Epithelial cell of prostate (primary cell): ENCODE results near the gene TMPRSS13.
"Not testable (repeated sequence)": the region's sequence is repeated elsewhere in the genome, so short reads cannot be mapped to it uniquely, and the experiment has no call there.

Experiments used
- DNase-seq: peaks from one replicate; pipeline ENCODE4 v3.0.0-alpha.2; 2011; ENCODE audit warnings: low read depth, low spot score
- H3K27ac ChIP-seq: fragments of 450-650 bp; 2 replicates; pipeline ENCODE4 v1.5.1; 2017; ENCODE audit warnings: mild to moderate bottlenecking

Gene TMPRSS13

GRCh38 chr11:117929142-117929915, at the start of gene TMPRSS13:
Gene TMPRSS13 (minus strand): TSS chr11:117929402. CDS start chr11:117929307, 95 bp downstream.
- DNase-seq = peak; percentile 22
- no peak within 1 kb of the TSS for H3K27ac ChIP-seq

DNA sequence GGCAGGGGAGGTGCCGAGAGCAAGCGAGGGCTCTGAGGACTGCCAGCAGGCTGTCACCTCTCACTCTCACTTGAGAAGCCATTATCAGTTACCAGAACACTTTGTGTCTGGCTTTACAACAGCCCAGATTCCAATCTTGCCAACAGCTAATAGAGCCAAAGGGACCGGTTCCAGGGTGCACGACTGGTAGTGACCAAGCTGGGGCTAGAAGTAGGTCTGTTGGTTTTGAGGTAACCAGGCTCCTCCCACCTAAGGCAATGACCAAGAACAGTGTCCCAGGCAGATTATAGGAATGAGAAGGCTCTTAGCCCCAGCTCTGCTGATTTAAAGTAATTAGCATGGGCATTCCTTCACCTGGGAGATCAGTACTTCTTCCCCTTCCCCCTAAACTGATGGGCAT, 49.8 kb upstream of the TMPRSS13 start:
- H3K27ac ChIP-seq = no peak overlapping the region
- DNase-seq = no peak

DNA sequence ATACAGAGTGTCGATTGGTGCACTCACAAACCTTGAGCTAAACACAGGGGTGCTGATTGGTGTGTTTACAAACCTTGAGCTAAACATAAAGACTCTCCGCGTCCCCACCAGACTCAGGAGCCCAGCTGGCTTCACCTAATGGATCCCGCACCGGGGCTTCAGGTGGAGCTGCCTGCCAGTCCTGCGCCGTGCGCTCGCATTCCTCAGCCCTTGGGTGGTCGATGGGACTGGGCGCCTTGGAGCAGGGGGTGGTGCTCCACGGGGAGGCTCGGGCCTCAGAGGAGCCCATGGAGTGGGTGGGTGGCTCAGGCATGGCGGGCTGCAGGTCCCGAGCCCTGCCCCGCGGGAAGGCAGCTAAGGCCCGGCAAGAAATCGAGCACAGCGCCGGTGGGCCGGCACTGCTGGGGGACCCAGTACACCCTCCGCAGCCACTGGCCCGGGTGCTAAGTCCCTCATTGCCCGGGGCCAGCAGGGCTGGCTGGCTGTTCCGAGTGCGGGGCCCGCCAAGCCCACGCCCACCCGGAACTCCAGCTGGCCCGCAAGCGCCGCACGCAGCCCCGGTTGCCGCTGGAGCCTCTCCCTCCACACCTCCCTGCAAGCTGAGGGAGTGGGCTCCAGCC, 49.2 kb upstream of the TMPRSS13 start:
- H3K27ac ChIP-seq, DNase-seq: not testable (repeated sequence)

- H3K27ac ChIP-seq, DNase-seq: not testable (repeated sequence)
Observed at GRCh38 chr11:117977612-117978264, 48.5 kb upstream of the TMPRSS13 start.

- H3K27ac ChIP-seq = no peak overlapping the region
- DNase-seq = no peak
Observed at GRCh38 chr11:117977029-117977428, 47.8 kb upstream of the TMPRSS13 start.

DNA sequence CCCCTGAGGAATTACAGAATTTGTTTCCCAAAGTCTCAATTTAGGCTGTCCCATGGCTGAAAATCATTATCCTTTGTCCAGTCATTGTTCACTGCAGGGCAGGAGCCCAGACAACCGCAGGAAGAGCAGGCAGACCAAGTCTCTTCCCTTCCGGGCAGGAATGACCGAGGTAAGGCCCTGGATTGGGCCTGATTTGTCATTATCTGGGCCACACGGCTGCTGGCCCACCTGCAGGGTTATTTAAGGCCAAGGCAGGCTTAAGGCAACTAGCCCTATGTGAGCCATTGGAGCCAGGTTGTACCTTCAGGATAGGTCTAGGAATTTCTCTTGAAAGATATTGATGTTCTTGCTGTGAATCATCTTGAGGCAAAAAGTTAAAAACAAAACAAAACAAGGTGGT, 47.2 kb upstream of the TMPRSS13 start:
- no peak for DNase-seq
- H3K27ac ChIP-seq = no peak overlapping the region

DNA sequence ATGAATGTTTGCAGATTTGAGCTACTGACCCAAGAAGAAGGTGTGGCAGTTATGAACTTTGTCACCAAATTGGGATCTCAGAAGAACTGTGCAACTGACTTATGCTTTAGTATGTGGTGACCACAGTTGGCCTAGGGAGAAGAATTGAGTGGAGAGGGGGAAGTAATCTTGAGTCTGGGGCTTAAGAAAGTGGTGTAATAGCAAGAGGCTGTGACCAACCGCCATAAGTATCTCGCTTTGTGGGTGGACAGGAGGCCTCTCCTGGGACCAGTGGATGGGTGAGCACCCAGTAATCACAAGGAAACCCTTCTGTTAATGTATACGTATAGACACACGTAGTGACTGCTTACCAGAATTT, 44.3 kb upstream of the TMPRSS13 start:
- no peak for DNase-seq
- no peak overlapping the region for H3K27ac ChIP-seq

DNA sequence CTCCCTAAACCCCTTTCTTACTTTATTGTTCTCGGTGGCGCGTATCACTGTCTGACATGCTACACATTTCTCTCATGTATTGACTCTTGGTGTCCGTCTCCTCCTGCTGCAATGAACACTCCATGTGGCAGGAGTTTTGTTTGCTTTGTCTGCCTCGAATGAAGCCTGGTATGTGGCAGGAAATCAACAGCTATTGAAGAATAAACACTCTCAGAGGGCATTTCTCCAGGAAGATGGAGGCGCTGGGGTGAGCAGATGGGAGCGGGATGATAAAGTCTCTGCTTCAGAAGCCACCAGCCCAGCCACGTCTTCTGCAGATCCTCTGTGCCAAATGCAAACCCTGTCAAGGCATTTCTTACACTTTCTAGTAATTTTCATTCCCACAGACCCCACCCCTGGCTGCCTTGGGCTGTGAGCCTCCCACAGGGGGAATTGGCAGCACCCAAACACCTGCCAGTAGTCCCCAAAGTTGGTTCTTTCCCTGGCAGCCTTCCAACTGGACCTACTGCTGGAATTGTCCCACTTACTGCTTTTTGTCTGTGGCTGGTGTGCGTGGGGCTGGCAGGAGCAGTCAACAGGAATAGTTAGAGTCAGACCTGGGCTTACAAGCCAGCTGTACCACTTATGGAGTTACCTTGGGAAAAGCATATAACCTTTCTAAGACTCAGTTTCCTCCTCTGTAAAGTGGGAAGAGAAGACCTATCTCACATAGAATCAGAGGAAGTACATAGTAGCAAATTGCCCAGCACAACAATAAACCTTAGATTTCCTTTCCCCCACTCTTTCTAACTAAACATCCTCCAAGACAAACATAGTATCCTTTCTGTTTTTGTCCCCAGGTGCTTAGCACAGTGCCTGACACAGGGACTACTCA, 43.7 kb upstream of the TMPRSS13 start:
- DNase-seq = no peak
- no peak overlapping the region for H3K27ac ChIP-seq

DNA sequence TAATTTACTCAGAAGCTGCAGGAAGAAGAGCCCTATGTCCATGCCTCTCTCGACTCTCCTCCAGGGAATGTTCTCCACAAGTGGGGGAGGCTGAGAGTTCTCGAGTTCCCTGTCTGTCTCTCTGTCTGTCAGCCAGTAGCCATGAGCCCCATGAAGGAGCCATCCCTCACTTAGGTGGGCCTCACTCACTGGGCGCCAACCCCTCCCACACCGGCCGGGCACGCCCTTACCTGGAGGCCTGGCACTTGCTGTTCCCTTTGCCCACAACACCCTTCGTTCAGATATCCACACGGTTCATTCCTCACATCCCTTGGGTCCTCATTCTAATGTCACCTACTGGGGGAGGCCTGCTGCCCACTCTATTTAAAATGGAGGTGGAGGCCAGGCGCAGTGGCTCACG, 42.8 kb upstream of the TMPRSS13 start:
- H3K27ac ChIP-seq = no peak overlapping the region
- no peak for DNase-seq

DNA sequence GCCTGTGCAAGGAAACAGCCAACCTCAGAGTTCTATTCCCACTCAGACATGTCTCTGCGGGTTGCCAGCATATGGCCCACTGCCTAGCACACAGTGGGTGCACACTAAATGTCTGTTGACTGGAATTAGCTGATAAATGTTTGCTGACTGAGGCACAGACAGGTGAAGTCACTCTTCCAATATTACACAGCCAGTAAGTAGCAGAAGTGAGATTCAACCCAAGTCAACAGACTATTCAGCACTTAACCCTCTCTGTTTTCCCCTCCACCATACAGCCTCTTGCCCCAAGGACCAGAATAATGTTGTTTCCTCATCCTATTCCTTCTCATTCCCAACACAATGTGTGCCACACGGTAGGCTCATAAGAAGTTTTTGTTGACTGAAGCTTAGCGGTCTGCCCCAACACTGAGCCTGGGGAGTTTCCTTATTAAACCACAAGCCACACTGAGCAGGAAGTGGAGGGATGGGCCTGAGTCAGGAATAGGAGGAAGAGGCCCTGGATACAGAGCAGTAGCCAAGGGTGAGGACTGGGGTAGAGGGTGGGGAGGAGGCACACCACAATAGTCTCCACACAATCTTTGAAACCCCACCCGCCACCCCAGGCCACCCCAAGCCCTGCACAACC, 41.3 kb upstream of the TMPRSS13 start:
- H3K27ac ChIP-seq = no peak overlapping the region
- peak; percentile 58 for DNase-seq

GRCh38 chr11:117969160-117969991, 40.2 kb upstream of the TMPRSS13 start:
- H3K27ac ChIP-seq = no peak overlapping the region
- DNase-seq = no peak

- H3K27ac ChIP-seq = no peak overlapping the region
Observed at GRCh38 chr11:117966908-117967307, 37.7 kb upstream of the TMPRSS13 start.

GRCh38 chr11:117962826-117963225, 33.6 kb upstream of the TMPRSS13 start:
- DNase-seq = no peak
- no peak overlapping the region for H3K27ac ChIP-seq

More at GRCh38 chr11:117966908-117967307, 37.7 kb upstream of the TMPRSS13 start:
- DNase-seq = no peak

DNA sequence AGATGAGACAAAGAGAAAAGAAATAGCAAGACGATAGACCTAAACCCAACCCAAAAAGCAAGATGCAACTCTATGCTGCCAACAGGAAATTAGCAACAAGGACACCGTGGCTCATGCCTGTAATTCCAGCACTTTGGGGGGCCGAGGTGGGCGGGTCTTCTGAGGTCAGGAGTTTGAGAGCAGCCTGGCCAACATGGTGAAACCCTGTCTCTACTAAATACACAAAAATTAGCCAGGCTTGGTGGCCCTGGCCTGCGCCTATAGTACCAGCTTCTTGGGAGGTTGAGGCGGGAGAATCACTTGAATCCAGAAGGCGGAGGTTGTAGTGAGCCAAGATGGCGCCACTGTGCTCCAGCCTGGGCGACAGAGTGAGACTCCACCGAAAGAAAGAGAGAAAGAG, 32.7 kb upstream of the TMPRSS13 start:
- DNase-seq = no peak
- no peak overlapping the region for H3K27ac ChIP-seq

- H3K27ac ChIP-seq = no peak overlapping the region
- no peak for DNase-seq
Observed at GRCh38 chr11:117960406-117960805, 31.2 kb upstream of the TMPRSS13 start.

DNA sequence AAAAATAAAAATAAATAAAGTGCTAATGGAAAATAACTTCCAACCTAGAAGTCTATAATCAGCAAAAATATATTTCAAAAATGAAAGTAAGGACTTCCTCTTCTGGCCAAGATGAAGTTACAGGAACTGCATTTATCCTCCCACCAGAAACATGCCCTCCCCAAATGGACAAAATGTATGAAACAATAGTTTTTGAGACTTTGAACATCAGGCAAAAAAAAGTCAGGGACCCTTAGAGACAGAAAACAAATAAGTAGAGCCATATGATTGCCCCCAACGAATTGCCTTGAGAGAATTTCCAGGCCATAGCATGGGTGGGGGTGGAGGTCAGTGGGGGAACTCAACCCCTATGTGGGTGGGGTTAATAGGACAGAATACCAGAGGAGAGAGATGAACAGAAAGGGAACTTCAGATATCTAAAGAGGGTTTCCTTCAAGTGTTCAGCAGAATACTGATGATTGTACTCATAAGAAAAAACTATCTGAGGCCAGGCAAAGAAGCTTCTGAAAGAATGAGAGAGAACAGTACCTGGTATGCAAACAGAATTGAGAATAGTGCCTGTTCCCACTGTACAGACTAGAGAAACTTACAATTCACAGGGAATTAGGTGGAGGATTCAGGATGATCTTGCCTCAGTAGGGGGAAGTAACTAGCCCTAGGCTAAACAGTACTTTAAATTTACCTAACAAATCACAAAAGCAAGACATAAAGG, 30.4 kb upstream of the TMPRSS13 start:
- no peak for DNase-seq
- no peak overlapping the region for H3K27ac ChIP-seq

- DNase-seq = no peak
- no peak overlapping the region for H3K27ac ChIP-seq
Observed at GRCh38 chr11:117958949-117959348, 29.7 kb upstream of the TMPRSS13 start.

DNA sequence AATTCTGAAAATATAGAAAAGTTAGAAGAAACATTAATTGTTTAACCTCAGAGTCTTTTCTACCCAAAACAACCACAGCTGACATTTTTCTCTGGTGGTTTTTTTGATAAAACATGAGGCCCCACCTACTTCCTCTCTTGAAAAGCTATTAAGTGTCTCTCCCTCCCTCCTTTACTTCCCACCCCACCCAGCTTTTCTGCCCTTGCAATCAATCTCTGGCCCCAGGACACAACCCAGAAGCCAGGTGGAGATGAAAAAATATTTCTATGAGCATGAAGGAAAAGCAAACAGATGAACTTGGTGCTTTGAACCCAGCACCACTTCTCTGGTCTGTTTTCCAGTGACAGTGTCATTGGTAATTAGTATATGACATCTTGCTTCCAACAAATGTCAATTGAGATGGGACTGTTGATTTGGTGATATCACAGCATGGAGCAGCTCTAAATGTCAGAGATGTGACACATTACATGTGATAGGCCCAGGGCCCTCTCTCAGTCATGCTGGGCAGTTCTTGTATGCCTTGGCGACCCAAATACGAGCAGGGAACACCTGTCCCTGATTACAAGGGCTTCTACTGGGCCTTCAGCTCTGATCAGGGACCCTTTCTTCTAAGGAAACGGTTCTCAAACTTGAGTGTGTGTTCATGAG, 23.9 kb upstream of the TMPRSS13 start:
- H3K27ac ChIP-seq = no peak overlapping the region
- no peak for DNase-seq
